ENCODE measurements around the gene ITGA8. TPM values are rescaled to one million over a fixed set of nuclear protein-coding genes. Genes with fewer than 3 reads are reported as not detected.

Gene ITGA8
- total and polyA plus RNA-seq, 2 of the 4 experiments (the other 2 are of a cell fraction), result under 0.01 to 0.02 TPM

DNA sequence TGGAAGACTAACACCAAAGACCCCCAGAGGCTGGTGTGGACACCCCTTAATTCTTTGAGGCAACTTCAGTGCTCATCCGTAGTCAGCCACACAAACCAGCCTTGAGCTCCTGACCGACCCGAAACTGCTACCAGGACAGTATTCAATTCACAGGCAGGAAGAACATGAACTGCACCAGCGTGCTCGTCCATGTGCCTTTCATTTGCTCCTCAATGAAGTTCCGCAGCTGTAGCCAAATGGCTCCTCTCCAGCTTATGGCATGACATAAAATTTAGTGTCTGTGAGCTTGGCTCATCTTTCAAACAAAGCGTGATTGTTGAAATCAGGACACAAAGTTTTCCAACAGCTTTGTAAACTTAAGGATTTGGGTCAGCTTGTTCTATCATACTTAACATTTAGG, 204.5 kb downstream of the ITGA8 start:
- 17% methylated on average over 6 of the region's 7 CpGs; no CpG with 5 or more reads in 1 of the 2 experiments for WGBS, 2 experiments (ENCODE audit: extremely low coverage in 2 of 2, insufficient read length in 1 of 2)
- no peak for ATAC-seq (ENCODE audit: low read depth)
- Histone ChIP-seq H3K27ac (ENCODE audit: insufficient read depth, low read length) (no peak overlapping the region), H4K8ac (ENCODE audit: low read depth in 2 of 2, low read length in 2 of 2) (no peak overlapping the region), H3K9ac (ENCODE audit: low read depth, low read length) (no peak overlapping the region), H2BK20ac (ENCODE audit: low read depth, low read length) (no peak overlapping the region), H4K20me1 (ENCODE audit: insufficient read depth, low read length) (no peaks in the 10 kb centered on the region), H3K4me1 (ENCODE audit: control insufficient read depth, insufficient read depth, low read length) (no peaks in the 10 kb centered on the region), H3K9me3 (ENCODE audit: control insufficient read depth, insufficient read depth, low read length) (no peaks in the 10 kb centered on the region), H2AK9ac (replicated peaks; ENCODE audit: low read depth, low read length, poor library complexity) (no peak overlapping the region), H4K5ac (ENCODE audit: low read depth, low read length) (no peak overlapping the region), H3K56ac (ENCODE audit: extremely low read depth, insufficient read depth, low read length) (no peak overlapping the region), H2BK15ac (ENCODE audit: low read depth, low read length) (no peak overlapping the region), H3K36me3 (ENCODE audit: control insufficient read depth, insufficient read depth, low read length) (no peaks in the 10 kb centered on the region), H3K4me3 (ENCODE audit: insufficient read depth, low read depth, low read length) (no peak overlapping the region), H3K23ac (ENCODE audit: low read depth, low read length) (no peak overlapping the region), H3K4ac (ENCODE audit: low read depth, low read length) (no peak overlapping the region), H2BK5ac (ENCODE audit: low read depth, low read length, poor library complexity, severe bottlenecking) (no peak overlapping the region), H3K79me1 (ENCODE audit: low read depth in 1 of 2, low read length in 2 of 2) (no peaks in the 10 kb centered on the region), H2AK5ac (ENCODE audit: low read depth, low read length) (no peak overlapping the region), H3K18ac (ENCODE audit: low read depth, low read length) (no peak overlapping the region), H3K9me1 (ENCODE audit: insufficient read depth, low read length) (no peaks in the 10 kb centered on the region), H4K91ac (ENCODE audit: insufficient read depth, low read depth, low read length) (no peak overlapping the region), H2BK120ac (ENCODE audit: low read depth, low read length) (no peak overlapping the region), H3K27me3 (ENCODE audit: control insufficient read depth, insufficient read depth, low read length) (peaks cover 13% of the 10 kb centered on the region), H3K14ac (replicated peaks; ENCODE audit: low read depth, low read length) (no peak overlapping the region), H2AFZ (replicated peaks; ENCODE audit: low read length, poor library complexity) (no peak overlapping the region), H3K4me2 (ENCODE audit: low read depth, low read length) (peak overlapping the region; percentile 36; the same call in 1 of the 2 replicates)
- ChIA-PET CTCF (no interaction called here), POLR2A (ENCODE audit: unreplicated experiment) (no interaction called here)
- dilution Hi-C loops (cut with HindIII; ENCODE audit: low sequenced_read_pairs, unreplicated experiment) (no loop called here), in situ Hi-C loops (cut with MboI; ENCODE audit: low sequenced_read_pairs) (no loop called here), intact Hi-C loops (cut with micrococcal nuclease) (no loop called here)
- TF ChIP-seq RAD21 (IDR thresholded peaks at IDR 0.05; ENCODE audit: low read length), result no peak
- TF ChIP-seq MXI1 (IDR thresholded peaks at IDR 0.05; ENCODE audit: borderline replicate concordance, low read depth, low read length), result no peak
- TF ChIP-seq FOS (IDR thresholded peaks at IDR 0.05; ENCODE audit: low read depth, low read length), result no peak
- TF ChIP-seq, protein P1, sequence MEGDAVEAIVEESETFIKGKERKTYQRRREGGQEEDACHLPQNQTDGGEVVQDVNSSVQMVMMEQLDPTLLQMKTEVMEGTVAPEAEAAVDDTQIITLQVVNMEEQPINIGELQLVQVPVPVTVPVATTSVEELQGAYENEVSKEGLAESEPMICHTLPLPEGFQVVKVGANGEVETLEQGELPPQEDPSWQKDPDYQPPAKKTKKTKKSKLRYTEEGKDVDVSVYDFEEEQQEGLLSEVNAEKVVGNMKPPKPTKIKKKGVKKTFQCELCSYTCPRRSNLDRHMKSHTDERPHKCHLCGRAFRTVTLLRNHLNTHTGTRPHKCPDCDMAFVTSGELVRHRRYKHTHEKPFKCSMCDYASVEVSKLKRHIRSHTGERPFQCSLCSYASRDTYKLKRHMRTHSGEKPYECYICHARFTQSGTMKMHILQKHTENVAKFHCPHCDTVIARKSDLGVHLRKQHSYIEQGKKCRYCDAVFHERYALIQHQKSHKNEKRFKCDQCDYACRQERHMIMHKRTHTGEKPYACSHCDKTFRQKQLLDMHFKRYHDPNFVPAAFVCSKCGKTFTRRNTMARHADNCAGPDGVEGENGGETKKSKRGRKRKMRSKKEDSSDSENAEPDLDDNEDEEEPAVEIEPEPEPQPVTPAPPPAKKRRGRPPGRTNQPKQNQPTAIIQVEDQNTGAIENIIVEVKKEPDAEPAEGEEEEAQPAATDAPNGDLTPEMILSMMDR (conservative IDR thresholded peaks at IDR 0.05; ENCODE audit: low read depth, low read length), result no peak
- TF ChIP-seq NFE2L2 (IDR thresholded peaks at IDR 0.05; ENCODE audit: low read depth, low read length), result no peak
- no peak for TF ChIP-seq BHLHE40 (IDR thresholded peaks at IDR 0.05; ENCODE audit: low read depth, low read length)
- no peak for TF ChIP-seq RFX5 (IDR thresholded peaks at IDR 0.05; ENCODE audit: low read depth, low read length)
- BruUV-seq (replicated peaks), result no TSS peak
- DNase-seq, result no peak
